SH-SY5Y (cell line): ENCODE data around the gene MYL7.

Experiments used
- GATA2 ChIP-seq: IDR thresholded peaks from 2 replicates; pipeline ENCODE4 v1.6.1; 2011; ENCODE audit warnings: mild to moderate bottlenecking, low read depth, low read length
- GATA3 ChIP-seq: IDR thresholded peaks from 2 replicates; pipeline ENCODE4 v1.6.1; 2011; ENCODE audit warnings: low read depth, mild to moderate bottlenecking, low read length, moderate library complexity

MYL7 gene

GRCh38 chr7:44108768-44109750, 32.1 kb downstream of the MYL7 start:
- TF ChIP-seq GATA3 (no peak), GATA2 (no peak)

- no peak for TF ChIP-seq GATA2
- no peak for TF ChIP-seq GATA3
Observed at GRCh38 chr7:44107961-44108767, 33.0 kb downstream of the MYL7 start.

- TF ChIP-seq GATA2, result no peak
- TF ChIP-seq GATA3, result no peak
Observed at GRCh38 chr7:44107116-44107960, 33.8 kb downstream of the MYL7 start.

GRCh38 chr7:44106311-44107065, 34.6 kb downstream of the MYL7 start:
- TF ChIP-seq GATA2 (no peak), GATA3 (no peak)

DNA sequence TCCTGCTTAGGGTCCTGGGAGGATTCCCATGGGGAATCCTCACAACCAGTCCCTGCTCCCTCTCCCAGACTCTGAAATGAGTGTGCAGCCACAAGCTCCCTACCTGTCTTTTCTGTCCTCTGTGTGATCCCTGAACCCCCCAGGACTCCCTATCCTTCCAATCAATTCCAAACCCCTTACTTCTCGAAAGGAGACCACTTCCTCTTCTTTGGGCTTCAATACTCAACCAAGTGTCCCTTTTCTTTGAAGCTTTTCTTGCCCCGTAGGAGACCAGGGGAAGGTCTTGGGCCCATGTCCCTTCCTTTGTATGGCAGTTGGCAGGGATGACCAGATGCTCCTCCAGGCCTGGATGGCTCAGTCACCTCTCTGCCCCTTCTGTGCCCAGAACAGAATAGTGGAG, 35.3 kb downstream of the MYL7 start:
- TF ChIP-seq GATA3 (no peak), GATA2 (no peak)

DNA sequence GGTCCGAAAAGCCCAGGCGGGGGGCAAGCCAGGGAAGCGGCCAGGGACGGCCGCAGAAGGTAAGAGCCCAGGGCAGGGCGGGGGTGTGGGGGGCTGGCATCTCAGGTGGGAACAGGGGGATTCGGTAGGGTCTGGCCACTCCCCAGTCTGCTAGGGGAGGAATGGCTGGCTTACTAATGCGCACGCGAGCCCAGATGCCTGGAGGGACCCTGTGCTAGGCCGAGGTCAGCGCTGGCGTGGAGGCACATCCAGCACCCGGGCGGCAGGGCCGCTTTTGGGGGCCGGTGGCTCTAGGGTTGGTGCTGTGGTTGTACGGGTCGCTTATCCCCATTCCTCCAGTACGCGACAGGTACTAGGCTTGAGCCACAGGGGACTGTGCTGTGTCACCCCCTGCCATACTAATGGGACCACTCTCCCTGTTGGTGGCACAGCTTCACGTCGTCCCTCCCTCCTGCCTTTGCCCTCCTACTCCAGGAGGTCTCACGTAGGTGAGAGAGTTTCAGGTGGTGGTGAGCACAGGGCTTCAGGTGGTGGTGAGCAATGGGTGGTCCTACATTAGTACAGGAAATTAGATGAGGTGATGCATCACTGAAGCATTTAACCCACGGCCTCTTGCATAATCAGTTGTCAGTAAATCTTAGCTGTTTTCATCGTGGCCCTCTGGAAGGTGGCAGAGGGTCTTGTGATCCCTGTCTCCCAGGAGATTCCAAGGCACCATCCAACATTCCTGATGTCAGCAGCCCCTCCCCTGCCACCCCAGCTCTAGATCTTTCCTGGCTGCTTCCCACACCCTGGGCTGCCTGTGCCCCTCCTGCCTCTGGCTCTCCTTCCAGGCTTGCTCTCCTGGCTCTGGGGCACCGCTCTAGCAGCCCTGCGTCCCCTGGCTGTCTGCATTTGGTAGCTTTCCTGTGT, 36.0 kb downstream of the MYL7 start:
- no peak; the same call in 1 of the 2 replicates for TF ChIP-seq GATA2

- no peak for TF ChIP-seq GATA3
- no peak for TF ChIP-seq GATA2
Observed at GRCh38 chr7:44103923-44104859, 36.9 kb downstream of the MYL7 start, which contains the start of gene AEBP1. AEBP1 (plus strand) TSS chr7:44104345; CDS start chr7:44104666, 321 bp downstream.

DNA sequence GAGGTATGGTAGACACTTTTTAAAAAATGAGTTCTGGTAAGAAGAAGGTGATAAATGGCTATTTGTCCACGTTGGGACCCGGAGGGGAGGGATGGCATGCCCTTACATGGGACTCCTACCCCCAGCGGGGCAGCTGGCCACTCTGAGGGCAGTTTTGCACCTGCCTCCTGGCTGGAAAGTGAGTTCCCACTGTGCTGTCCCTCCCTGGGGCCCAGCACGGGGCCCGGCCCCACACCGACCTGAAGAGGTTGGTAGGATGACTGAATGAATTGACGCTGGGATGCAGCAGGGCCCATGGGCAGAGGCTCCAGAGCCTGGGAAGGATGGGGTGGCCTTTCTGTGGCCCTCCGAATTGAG, 37.6 kb downstream of the MYL7 start:
- TF ChIP-seq GATA3, result no peak
- no peak for TF ChIP-seq GATA2

DNA sequence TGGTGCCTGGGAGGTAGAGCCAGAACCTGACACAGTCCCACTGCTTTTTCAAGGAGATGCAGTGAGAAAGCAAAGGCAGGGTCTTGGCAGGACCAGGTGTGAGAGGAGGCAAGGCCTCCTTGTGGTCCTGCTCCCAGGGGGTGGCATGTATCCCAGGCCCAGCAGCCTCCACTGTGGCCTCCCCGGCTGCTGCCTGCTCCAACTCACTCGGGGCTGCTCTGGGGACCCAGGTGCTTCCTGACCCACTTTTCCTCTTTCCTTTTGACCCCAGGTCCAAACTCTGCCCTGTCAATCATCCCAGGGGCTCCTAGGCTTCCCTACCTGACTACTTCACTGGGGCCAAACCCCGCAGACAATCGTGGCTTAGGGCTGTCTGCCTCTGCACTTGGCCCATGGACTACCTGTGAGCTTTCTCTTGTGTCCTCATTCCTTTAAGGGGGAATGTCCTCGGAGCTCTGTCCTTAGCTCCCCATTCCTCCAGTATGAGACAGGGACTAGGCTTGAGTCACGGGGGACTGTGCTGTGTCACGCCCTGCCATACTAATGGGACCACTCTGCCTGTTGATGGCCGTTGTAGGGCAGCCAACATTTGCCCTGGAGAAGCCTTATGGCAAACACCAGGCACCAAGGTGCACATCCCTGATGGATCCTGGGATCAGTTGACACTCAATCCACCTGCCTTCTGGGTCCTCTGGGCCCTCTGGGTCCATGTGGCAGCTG, 38.1 kb downstream of the MYL7 start:
- no peak for TF ChIP-seq GATA2
- TF ChIP-seq GATA3, result no peak

DNA sequence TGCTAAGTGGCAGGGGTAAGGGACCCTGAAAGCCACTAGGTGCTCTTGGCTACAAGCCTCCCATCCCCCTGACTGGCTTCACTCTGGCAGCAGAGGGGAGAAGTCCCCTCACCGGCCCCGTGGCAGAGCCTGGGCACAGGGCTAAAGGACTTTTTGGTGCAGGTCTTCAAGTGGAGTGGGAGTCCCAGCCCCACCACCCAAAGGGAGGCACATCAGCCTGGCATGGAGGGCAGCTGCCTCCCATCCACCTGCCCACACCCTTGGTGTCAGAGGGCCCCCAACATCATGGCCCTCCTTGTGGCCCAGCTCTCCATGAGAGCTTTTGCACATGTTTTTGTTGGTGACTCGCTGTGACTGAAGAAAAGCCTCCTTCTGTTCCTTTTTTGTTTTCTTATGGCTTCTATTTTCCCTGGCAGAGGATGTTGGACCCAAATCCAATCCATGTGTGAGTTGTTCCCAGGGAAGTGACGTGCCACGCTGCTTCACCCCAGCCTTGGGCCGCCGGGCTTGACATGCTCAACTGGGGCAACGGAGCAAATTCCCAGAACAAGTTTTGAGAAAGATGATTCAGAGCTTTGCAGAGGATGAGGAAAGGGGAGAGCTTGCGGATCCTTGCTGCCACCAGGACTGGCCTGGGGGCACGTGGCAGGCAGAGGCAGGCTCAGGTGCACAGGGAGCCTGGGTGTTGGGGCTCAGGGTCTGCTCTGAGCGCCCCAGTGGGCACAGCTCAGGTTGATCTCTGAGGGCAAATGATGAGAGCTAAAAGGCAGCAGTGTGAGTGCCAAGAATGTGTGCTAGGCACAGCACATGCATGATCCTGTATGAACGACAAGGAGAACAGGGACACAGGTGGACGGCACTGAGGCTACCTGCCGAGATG, 38.9 kb downstream of the MYL7 start:
- TF ChIP-seq GATA2 (no peak), GATA3 (no peak)

DNA sequence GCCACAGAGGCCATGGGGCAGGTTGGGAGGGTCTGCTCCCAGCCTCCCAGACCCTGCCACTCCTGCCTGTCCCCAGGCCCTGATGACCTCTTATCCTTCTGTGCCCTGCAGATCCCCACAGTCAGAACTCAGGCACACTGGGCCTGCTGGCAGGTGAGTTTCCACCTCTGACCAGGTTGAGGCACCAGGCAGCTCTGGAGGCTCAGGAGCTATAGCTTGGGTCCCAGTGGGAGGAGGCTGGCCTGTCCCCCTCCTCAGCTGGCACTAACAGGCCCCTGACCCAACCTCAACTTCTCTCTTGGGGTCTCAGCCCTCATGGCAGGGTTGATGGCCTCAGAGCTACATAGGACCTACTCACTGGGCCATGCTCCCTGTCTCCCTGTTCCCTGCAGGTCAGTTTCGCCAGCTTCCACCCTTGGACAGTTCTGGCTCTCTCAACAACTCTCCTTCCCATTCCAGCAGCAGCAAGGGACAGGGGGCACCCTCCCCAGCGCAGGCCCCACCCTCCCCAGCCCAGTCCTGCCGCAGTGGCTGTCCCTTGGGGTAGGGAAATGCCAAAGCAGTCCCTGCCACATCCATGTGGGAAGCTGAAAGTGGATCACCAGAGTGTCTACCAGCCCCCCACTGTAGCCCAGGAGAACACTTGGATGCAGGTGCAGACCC, 39.7 kb downstream of the MYL7 start:
- TF ChIP-seq GATA3, result no peak
- no peak for TF ChIP-seq GATA2
